ENCODE data around the gene DENND6A. TPM values are rescaled to one million over a fixed set of nuclear protein-coding genes. Genes with fewer than 3 reads are reported as not detected.

DENND6A gene
- total and polyA plus RNA-seq, 10 donors, result 8.9 to 92.1 (median 33.0) TPM

DNA sequence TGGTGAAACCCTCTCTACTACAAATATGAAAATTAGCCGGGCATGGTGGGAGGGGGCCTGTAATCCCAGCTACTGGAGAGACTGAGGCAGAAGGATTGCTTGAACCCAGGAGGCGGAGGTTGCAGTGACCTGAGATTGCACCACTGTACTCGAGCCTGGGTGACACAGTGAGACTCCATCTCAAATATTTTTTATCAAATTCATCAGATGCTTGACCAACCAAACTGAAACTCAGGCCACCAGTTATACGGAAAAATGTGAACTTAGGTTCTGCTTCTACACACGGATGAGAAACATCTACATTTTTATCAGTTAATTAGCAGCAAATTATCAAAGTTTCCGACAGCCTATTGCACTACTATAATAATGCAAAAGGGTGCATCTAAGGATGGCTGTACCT lies 100.6 kb downstream of the DENND6A start:
- Histone ChIP-seq H3K27me3 (replicated peaks in 1 of 7) (no peaks in the 10 kb centered on the region), H3K27ac (no peak overlapping the region)
- WGBS, 5 donors, result 66 to 76% (median 76%) methylated on average over 6 of the region's 6 CpGs

DNA sequence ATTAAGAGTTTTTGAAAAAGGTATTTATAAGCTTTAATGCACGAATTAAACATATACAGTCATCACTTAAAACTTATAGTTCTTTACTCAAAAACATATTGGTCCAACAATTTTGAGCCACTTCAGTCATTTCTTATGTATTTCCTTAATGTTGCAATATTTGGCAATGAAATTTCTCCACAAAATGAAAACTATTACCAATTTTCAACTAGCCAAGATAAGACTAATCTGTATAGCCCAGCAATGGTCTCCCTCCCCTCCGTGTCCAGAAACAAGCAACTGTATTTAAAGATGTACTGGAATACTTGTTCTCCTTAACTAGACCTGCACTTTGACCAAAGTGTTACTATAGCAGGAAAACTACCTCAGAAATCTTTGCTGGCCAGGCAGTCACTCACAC lies 105.0 kb downstream of the DENND6A start:
- no peak for TF ChIP-seq POLR2A (IDR thresholded peaks at IDR 0.05)
- no peak for DNase-seq
- Histone ChIP-seq H3K4me1 (peaks cover 0 to 86% (median 37%) of the 10 kb centered on the region in 6 donors), H3K4me3 (no peak overlapping the region), H3K9me3 (no peaks in the 10 kb centered on the region), H3K36me3 (peaks cover 0 to 57% (median 10%) of the 10 kb centered on the region in 6 donors), H3K27ac (no peak overlapping the region), H3K27me3 (replicated peaks in 1 of 7) (no peaks in the 10 kb centered on the region)
- intact Hi-C loops (cut with DNase I; ENCODE audit: low total_unique reads), result no loop called here
- 69 to 87% (median 82%) methylated on average over 2 of the region's 2 CpGs for WGBS, 5 donors

More for the DNA sequence above, 100.6 kb downstream of the DENND6A start:
- Histone ChIP-seq H3K36me3 (peaks cover 0 to 34% (median 4%) of the 10 kb centered on the region in 6 donors), H3K4me3 (no peak overlapping the region), H3K9me3 (no peaks in the 10 kb centered on the region), H3K4me1 (peaks cover 19 to 80% (median 57%) of the 10 kb centered on the region in 6 donors)
- no peak for DNase-seq
- TF ChIP-seq POLR2A (IDR thresholded peaks at IDR 0.05) (no peak), POLR2AphosphoS5 (IDR thresholded peaks at IDR 0.05) (no peak)
- TF ChIP-seq, protein P1, sequence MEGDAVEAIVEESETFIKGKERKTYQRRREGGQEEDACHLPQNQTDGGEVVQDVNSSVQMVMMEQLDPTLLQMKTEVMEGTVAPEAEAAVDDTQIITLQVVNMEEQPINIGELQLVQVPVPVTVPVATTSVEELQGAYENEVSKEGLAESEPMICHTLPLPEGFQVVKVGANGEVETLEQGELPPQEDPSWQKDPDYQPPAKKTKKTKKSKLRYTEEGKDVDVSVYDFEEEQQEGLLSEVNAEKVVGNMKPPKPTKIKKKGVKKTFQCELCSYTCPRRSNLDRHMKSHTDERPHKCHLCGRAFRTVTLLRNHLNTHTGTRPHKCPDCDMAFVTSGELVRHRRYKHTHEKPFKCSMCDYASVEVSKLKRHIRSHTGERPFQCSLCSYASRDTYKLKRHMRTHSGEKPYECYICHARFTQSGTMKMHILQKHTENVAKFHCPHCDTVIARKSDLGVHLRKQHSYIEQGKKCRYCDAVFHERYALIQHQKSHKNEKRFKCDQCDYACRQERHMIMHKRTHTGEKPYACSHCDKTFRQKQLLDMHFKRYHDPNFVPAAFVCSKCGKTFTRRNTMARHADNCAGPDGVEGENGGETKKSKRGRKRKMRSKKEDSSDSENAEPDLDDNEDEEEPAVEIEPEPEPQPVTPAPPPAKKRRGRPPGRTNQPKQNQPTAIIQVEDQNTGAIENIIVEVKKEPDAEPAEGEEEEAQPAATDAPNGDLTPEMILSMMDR (IDR thresholded peaks at IDR 0.05 in 8 of 11, conservative IDR thresholded peaks at IDR 0.05 in 3 of 11), result no peak
- intact Hi-C loops (cut with DNase I; ENCODE audit: low total_unique reads), result loop anchor here (10.0 kb wide), 1 partner anchor 162 kb away; the partner anchor contains the start of gene SLMAP

DNA sequence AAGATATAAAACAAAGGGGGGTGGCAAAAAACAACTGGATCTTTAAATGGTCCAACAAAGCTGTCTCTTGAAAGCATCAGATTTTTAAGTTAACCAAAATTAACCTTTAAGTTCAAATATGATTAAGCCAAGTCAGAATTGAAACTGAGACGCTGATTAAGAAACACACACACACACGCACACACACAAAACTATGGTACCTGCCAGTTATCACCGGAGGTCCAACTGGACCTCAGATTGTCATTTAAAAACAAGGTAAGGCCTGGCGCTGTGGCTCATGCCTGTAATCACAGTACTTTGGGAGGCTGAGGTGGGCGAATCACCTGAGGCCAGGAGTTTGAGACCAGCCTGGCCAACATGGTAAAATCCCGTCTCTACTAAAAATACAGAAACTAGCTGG lies 106.1 kb downstream of the DENND6A start:
- Histone ChIP-seq H3K36me3 (peaks cover 0 to 68% (median 16%) of the 10 kb centered on the region in 6 donors), H3K27me3 (replicated peaks in 1 of 7) (no peaks in the 10 kb centered on the region), H3K4me1 (peaks cover 0 to 84% (median 28%) of the 10 kb centered on the region in 6 donors), H3K9me3 (no peaks in the 10 kb centered on the region), H3K4me3 (no peak overlapping the region), H3K27ac (no peak overlapping the region)
- TF ChIP-seq, protein P1 (IDR thresholded peaks at IDR 0.05 in 8 of 11, conservative IDR thresholded peaks at IDR 0.05 in 3 of 11), result no peak
- TF ChIP-seq POLR2AphosphoS5 (IDR thresholded peaks at IDR 0.05) (no peak), POLR2A (IDR thresholded peaks at IDR 0.05) (no peak)
- WGBS, 5 donors, result 65 to 85% (median 77%) methylated on average over 6 of the region's 6 CpGs
- intact Hi-C loops (cut with DNase I; ENCODE audit: low total_unique reads), result no loop called here
- DNase-seq, result no peak

DNA sequence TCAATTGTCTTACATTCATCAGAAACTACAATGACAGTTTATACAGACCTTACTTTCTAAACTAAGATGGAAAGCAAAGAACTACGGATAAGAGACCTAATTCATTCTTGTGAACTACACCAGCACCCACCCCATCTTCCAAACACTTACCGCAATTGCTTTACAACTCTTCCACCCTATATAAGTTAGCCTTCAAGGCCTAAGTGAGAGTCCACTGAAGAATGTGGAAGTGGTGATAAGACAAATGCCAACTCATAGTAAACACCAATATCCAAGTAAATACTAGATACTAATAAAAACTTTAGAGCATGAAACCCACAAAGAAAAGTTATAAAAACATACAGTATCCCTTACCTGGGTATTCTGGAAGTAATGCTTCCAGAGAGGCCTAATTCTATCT lies 109.3 kb downstream of the DENND6A start:
- WGBS, 5 donors, result 90 to 97% (median 93%) methylated on average over 2 of the region's 2 CpGs
- Histone ChIP-seq H3K4me1 (peaks cover 0 to 64% (median 24%) of the 10 kb centered on the region in 6 donors), H3K4me3 (no peak overlapping the region), H3K27ac (no peak overlapping the region), H3K36me3 (peaks cover 0 to 81% (median 23%) of the 10 kb centered on the region in 6 donors), H3K27me3 (replicated peaks in 1 of 7) (no peaks in the 10 kb centered on the region), H3K9me3 (no peaks in the 10 kb centered on the region)
- no peak for DNase-seq
- intact Hi-C loops (cut with DNase I; ENCODE audit: low total_unique reads), result no loop called here
- TF ChIP-seq POLR2A (IDR thresholded peaks at IDR 0.05) (no peak), POLR2AphosphoS5 (IDR thresholded peaks at IDR 0.05) (no peak)
- TF ChIP-seq, protein P1 (IDR thresholded peaks at IDR 0.05 in 8 of 11, conservative IDR thresholded peaks at IDR 0.05 in 3 of 11), result no peak
